ENCODE results near the gene MYBL2. TPM values are rescaled to one million over a fixed set of nuclear protein-coding genes. Genes with fewer than 3 reads are reported as not detected.
"Not testable (repeated sequence)": the region's sequence is repeated elsewhere in the genome, so short reads cannot be mapped to it uniquely, and the experiment has no call there.

The MYBL2 gene
- polyA plus RNA-seq, 3 donors = 0.39 to 5.5 (median 0.67) TPM

DNA sequence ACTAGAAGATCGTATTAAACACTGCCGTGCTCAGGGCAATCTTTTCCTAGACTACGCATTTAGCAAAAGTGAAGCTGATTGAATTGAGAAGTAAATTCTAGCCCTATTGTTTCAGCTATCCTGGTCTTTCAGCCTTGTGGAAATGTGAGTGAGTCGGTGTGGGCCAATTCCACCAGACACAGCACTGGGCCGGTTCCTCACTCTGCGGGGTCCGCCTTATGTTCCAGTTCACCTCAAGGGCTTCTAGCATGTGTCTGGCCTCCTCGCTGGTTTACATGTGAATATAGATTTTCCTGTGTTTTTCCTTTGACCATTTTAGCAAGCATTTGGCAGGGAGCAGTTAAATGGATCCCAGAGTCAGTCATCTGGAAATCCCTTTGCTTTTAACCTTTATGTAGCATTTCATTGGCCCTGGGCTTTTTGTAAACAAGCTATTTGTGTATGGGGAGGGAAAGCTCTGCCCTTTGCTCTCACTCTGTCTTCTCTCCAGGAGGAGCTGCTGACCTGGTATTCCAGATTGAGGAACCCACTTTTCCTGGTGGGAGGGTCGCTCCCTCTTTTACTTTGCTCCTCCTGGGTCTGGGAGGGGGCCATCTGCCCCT is 72.3 kb downstream of the MYBL2 start:
- H3K27ac ChIP-seq (ENCODE audit: low read depth, low read length) = no peak overlapping the region
- WGBS, 3 donors = 84 to 89% (median 88%) methylated on average over 9 of the region's 9 CpGs

DNA sequence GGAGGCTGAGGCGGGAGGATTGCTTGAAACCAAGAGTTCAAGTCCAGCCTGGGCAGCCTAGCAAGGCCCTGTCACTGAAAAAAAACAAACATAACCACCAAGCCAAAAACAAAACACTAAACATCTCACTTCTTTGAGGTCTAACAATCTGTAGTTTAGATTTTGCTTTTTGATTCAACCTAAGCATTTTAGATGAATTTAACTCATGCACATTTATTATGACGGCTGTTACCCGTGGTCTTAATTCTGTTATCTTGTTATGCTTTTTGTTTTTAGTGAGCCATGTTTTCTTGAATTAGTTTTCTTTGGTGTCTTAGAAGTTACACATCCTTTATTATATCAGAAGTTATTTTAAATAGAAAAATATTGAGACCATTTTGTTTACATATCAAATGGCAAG is 73.7 kb downstream of the MYBL2 start:
- H3K27ac ChIP-seq (ENCODE audit: low read depth, low read length) = no peak overlapping the region
- 90 to 93% (median 91%) methylated on average over 3 of the region's 3 CpGs for WGBS, 3 donors

DNA sequence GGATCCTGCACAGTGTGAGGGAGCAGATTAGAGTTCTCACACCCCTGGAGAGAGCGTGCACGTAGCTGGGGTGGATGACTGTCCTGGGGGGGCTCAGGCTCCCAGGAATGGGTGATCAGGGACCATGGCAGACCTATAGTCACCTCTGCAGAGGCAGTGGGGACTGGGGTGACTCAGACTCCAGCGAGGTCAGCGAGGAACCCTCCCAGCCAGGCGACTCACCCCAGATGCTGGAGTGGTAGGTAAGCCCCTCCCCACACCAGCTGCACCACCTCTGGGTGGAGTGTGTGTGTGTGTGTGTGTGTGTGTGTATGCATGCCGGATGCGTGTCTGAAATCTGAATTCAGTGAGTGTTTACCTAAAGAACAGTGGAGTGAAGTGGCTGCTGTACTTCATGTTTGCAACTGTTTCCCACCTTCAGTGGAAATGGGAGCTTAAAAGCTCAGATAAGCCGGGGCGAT is 77.3 kb downstream of the MYBL2 start:
- no peak overlapping the region for H3K27ac ChIP-seq (ENCODE audit: low read depth, low read length)
- 44 to 66% (median 63%) methylated on average over 9 of the region's 9 CpGs for WGBS, 3 donors

DNA sequence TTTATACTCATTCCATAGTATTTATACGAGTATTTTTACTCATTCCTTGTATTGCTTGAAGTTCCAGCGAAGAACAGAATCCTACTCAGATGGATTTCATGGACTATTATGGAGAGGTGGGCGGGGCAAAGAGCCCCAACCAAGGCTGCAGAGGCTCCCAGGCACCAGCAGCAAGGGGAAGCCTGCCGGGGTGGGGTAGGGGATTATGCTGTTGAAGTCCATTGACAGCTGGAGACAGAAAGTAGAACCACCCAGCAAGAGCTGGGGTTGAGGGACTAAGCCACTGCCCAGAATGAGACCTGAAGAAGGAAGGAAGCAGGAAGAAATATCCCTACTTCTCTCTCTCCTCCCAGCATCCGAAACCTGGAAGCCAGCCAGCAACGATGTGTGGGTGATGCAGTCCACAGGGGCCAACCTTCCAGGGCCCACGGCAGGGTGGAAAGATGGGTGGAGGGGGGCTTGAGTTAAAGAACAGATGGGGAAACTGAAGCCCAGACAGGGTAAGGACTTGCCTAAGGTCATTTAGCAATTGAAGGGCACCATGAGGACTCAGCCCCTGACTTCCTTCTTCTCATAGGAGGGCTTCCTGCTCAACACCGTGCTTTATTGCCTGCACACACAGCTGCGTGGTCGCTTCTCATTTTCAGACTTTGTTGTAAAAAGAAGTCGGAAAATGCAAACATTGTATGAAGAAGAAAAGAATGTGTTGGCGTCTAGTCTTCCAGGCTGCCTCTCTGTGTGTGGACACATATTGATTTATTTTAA is 78.2 kb downstream of the MYBL2 start:
- 36 to 38% (median 37%) methylated on average over 12 of the region's 12 CpGs for WGBS, 3 donors
- H3K27ac ChIP-seq (ENCODE audit: low read depth, low read length) = no peak overlapping the region

DNA sequence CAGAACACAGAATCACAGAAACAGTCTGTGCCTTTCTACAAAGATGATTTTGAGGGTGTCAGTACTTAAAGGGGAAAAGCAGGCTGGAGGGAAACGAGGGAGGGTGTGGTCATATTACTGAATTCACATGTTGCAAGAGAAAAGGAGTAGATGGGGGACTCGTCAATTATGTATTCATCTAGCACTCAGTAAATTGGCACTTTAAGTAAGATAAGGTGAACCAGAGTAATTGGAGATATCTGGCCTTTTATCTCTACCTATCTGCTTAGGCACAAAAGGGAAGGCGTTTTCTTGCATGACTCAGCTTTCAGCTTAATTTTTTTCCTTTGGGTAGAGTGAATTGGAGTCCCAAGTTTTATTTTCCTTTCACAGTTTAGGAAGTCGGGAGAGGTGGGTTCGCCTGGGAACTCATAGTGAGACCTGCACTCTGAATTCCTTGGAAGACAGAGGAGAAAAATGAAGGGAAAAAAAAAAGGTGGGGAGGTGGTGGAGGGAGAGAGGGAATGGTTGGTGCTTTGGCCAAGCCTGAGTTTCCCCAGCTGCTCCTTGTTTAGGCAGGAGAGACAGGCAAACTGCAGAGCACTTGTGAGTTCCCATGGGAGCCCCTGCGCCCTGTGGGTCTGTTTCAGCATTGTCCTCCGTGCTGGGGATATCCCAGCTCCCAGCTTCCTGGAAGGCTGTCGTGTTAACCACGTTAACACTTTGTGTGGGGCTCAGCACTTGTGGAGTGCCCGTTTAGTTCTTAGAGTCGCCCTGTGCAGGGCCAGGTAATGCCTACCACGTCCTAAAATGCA is 79.6 kb downstream of the MYBL2 start:
- no peak overlapping the region for H3K27ac ChIP-seq (ENCODE audit: low read depth, low read length)
- 34 to 43% (median 39%) methylated on average over 12 of the region's 12 CpGs for WGBS, 3 donors

DNA sequence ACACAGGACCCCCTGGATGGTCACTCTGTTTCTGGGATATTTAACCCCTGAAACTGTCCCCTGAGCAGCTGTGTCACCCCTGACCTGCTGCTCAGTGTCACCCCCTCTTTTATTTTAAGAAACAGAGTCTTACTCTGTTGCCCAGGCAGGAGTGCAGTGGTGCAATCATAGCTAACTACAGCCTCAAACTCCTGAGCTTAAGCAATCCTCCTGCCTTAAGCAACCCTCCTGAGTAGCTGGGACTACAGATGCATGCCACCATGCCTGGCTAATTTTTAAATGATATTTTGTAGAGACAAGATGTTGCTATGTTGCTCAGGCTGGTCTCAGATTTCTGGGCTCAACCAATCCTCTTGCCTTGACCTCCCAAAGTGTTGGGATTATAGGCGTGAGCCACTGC is 81.4 kb downstream of the MYBL2 start:
- WGBS, 3 donors = 79 to 89% (median 85%) methylated on average over 1 of the region's 1 CpG
- no peak overlapping the region for H3K27ac ChIP-seq (ENCODE audit: low read depth, low read length)

DNA sequence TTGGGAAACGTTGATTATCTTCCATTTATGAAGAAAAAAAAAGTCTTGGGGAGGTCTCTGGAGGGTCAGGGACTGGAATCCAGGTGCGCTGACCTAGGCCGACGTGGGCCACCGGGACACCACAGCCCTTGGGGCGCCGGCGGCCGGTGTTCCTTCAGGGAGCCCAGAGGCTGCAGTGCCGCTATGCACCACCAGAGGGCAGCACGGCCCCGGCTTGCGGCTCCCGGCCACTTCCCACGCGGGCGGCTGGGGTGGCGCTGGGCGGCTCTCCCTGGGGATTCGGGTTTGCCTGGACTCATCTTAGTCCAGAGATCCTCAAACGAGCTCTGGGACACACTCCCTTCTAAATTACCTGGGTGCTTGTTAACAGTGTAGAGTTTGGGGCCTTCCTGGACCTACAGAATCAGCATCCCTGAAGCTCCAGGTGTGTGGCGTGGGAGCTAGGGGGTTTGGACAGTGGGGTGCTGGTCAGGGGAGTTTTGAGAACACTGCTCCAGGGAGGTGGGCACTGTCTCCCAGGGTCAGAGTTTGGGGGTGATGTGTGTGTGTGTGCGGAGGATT is 82.9 kb downstream of the MYBL2 start:
- no peak overlapping the region for H3K27ac ChIP-seq (ENCODE audit: low read depth, low read length)
- 9% methylated on average over 23 of the region's 23 CpGs for WGBS, 3 donors

DNA sequence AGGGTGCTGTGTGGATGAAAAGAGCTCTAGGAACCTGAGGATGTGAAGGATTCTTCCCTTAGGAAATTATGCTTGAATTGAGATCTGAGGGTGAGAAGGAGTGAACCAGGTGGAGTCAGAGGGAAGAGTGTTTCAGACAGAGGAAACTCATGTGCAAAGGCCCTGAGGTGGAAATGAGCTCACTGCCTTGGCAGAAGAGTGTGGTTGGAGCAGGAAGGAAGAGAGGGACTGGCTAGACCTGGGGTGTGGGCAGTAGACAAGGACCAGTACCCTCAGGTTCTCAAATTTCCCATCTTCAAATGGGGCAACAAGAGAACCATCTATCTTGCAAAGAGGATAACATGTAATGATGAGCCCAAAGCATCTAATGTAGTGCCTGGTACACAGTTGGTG is 83.9 kb downstream of the MYBL2 start:
- H3K27ac ChIP-seq (ENCODE audit: low read depth, low read length) = no peak overlapping the region

DNA sequence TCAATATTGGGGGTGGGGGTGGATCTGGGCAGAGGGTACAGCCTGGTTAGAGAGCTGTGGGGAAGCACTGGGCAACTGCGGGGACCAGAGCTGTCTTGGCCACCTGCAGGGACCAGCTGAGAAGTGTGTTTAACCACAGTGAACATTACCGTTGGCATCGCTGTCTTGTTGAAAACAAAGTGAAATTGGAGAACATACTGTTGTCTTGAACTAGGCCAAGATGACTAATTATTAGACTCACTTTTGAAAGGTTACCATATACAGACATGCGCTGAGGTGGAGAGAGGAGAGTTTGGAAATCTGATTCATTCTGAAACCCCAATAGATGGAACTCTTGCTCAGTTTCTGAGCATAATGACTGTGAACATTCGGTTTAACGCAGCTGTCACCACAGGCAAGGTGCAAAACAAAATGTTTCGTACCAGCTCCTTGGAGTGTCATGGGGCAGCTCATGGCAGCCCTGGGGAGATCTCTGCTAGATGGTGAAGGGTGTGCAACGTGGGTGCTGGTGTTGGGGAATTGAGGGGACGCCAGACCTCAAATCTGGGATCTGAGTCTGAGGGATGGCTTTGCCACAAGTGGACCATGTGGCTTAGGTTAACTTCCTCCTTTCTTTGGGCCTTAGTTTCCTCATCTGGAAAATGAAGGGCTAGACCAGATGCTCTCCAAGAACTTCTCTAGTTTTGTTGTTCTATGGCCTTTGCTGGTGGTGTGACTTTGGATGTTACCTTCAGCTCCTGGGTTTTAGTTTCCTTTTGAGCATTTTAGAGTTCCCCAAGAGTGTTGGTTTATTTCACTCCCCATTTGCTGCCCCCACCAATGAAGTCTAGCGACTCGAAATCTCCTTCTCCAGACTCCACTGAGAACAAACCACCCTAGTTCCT is 84.5 kb downstream of the MYBL2 start:
- WGBS, 3 donors = 64 to 69% (median 67%) methylated on average over 11 of the region's 11 CpGs
- no peak overlapping the region for H3K27ac ChIP-seq (ENCODE audit: low read depth, low read length)

DNA sequence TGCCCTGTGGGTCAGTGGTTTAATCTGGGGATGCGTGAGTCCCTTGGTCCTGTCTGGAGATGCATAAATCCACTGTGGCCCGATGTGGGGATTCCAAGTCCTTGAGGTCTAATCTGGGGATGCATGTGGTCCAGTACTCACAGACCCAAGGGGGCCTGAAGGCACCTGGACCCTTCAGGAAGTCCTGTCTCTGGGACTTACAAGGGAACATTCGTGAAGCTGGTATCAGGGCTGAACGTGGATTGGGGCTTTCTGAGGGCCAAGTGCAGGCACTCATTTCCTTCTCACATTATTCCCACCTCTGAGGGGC is 85.1 kb downstream of the MYBL2 start:
- no peak overlapping the region for H3K27ac ChIP-seq (ENCODE audit: low read depth, low read length)
- 62 to 72% (median 63%) methylated on average over 4 of the region's 4 CpGs for WGBS, 3 donors

DNA sequence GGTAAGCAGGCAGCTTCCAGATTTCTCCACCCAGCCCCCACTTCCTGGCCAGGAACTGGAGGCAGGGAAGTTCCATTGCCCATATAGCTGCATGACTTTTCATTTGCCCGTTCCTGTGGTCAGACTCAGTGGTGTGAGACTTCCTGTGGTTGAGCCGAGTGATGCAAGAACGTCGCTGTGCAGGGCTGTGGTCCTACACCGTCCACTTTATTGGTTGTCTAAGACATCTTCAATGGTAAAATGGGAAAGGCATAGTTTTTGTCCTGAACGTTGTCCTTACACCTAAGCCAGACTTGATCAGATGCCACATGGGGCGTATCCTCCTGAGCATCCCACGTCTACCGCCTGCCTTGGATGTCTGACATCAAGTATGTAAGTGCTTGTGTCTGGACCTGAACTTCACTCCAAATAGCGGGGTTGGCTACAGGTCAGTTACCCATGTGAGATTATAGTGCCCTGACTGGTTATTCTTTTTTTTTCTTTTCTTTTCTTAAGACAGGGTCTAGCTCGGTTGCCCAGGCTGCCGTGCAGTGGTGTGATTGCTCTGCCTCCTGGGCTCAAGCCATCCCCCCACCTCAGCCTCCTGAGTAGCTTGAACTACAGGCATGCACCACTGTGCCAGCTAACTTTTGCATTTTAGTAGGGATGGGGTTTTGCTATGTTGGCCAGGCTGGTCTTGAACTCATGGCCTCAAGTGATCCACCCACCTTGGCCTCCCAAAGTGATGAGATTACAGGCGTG is 85.8 kb downstream of the MYBL2 start:
- H3K27ac ChIP-seq (ENCODE audit: low read depth, low read length) = no peak overlapping the region
- 56 to 73% (median 61%) methylated on average over 13 of the region's 13 CpGs for WGBS, 3 donors

DNA sequence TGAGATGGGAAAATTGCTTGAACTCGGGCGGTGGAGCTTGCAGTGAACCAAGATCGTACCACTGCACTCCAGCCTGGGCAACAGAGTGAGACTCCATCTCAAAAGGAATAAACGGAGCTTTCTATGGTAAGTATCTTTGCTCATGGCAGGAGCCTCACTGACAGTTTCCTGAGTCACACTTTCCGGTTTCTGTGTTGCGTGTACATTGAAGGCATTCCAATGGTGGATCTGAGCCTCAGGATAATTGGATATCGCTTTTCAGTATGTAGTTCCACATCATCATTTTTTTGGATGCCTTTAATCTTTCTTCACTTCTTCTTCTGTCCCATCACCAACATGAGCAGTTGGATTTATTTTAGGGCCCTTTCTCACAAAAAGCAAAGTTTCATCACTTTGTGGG is 88.5 kb downstream of the MYBL2 start:
- 80 to 86% (median 85%) methylated on average over 7 of the region's 7 CpGs for WGBS, 3 donors

DNA sequence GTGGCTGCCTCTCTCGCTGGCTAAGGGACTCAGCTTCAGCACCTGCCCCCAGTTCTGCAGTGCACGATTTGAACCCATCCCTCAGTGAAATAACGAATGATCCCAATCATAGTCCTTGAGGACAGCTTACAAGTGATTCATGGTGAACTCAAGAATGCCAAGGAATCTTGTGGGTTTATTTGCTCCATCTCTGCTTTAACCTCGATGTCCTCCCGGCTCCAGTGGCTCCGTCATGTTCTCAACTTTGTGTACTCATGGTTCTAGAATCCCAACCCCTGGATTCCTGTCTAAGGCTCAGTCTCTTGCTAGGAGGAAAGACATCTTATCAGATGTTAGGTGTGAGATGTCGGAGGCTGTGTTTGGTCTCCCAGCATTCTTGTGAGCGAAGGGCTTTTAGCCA is 88.9 kb downstream of the MYBL2 start:
- 68 to 90% (median 89%) methylated on average over 8 of the region's 8 CpGs for WGBS, 3 donors
- H3K27ac ChIP-seq (ENCODE audit: low read depth, low read length) = no peak overlapping the region

More for the DNA sequence above, 88.5 kb downstream of the MYBL2 start:
- no peak overlapping the region for H3K27ac ChIP-seq (ENCODE audit: low read depth, low read length)

DNA sequence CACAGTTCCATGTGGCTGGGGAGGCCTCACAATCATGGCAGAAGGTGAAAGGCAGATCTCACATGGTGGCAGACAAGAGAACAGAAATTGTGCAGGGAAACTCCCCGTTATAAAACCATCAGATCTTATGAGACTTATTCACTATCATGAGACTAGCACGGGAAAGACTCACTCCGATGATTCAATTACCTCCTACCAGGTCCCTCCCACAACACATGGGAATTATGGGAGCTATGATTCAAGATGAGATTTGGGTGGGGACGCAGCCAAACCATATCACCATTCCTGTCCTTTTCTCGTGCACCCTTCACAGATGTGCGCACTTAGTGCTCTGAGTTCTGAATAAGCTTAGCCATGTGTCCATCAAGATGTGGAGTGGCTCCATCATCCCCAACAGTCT is 91.0 kb downstream of the MYBL2 start:
- not testable (repeated sequence) for H3K27ac ChIP-seq (ENCODE audit: low read depth, low read length)
- 79 to 83% (median 79%) methylated on average over 6 of the region's 6 CpGs for WGBS, 3 donors

DNA sequence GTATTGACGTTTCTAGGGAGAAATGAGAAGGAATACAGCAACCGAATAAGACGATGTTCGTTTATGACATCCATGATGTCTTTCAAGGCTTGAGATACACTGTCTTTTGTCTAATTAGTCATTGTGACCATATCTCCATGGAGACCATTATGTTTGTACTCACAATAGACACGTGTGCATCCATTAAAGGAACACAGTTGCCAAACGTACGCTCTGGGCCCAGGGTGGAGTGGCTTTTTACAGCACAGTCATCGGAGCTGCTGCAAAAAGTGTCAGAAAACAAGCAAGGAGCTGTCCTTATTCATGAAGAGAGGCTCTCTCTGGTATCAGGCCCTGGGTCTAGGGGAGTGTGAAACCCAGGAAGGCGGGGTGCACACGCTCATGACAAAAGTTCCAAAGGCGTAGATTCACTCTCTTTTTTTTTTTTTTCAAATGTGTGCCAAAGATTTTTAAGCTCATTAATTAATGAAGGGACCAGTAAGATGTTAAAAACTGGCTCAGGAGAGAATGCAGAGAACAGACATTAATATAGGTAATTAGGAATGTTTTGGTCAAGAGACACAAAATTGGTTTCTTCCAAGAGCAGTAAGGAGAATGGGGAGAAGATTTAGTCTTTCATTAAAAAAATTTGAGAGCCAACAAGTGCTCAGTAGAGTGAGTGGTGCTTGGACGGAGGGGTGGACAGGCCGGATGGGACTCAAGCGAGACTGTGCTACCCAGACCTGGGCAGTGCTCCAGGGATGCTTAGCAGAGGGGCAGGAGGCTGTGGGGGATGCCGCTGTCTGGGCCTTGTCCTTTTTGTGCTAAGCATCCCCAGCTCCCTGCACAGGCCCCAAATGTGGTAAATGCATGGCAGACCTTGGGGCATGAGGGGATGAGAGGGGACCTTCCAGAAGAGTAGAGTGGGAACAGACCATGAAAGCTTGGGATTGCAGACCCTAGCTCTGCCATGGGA is 94.7 kb downstream of the MYBL2 start:
- H3K27ac ChIP-seq (ENCODE audit: low read depth, low read length) = no peak overlapping the region

DNA sequence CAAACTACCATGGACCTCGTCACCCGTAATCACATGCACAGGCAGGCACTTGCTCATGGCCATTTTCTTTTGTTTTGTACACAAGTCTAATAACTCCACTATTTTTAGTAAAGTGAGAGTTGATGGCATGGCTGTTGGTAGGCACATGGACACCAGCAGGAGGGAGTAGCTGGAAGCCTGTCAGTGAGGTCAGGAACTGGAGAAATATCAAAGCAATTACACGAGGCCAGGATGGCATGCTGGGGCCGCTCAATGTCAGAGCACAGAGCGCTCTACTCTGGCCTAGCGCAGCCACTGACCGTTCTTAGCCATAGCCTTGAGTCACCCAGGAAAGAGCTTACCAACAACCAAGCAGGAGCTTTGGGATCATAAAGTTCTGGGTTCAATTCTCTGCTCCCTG is 96.0 kb downstream of the MYBL2 start:
- 85 to 89% (median 88%) methylated on average over 7 of the region's 7 CpGs for WGBS, 3 donors
- H3K27ac ChIP-seq (ENCODE audit: low read depth, low read length) = no peak overlapping the region

More for the DNA sequence above, 94.7 kb downstream of the MYBL2 start:
- 66 to 73% (median 71%) methylated on average over 15 of the region's 15 CpGs for WGBS, 3 donors

DNA sequence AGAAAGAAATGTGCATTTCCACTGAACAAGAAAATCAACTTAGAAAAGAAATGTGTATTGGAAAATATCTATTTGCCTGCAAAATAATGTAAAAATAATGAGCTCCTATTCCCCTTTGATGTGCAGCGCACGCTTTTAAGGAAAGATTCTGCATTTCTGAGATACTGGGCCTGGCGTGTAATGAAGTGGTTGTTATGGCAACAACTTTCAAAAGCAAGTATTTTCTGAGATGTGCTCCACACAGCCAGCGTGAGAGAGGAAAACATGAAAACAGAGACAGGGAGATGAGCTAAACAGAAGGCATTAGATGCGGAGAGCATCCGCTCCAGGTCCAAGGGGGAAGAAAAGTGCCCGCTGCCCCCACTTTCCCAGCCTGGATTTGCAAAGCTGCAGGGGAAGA is 99.0 kb downstream of the MYBL2 start:
- H3K27ac ChIP-seq (ENCODE audit: low read depth, low read length) = no peak overlapping the region
- 42 to 56% (median 51%) methylated on average over 7 of the region's 7 CpGs for WGBS, 3 donors

Measured in adipose tissue (tissue), 3 donors.